Omental fat pad (tissue), 4 donors: Measurements from ENCODE around the gene MARS1. TPM values are rescaled to one million over a fixed set of nuclear protein-coding genes. Genes with fewer than 3 reads are reported as not detected.

Experiments used
- ATAC-seq: fragments of 150-250 bp; one replicate; pipeline ENCODE4 v1.9.1; 2016; ENCODE audit warnings: mild to moderate bottlenecking, moderate library complexity; ENCODE audit not compliant: low FRiP score
- DNase-seq: peaks from one replicate; pipeline ENCODE4 v3.0.0-alpha.2; 2019; ENCODE audit warnings: low spot score
- CTCF ChIP-seq, 3 donors: fragments of 450-650 bp; IDR thresholded peaks; one replicate each; pipeline ENCODE4 v1.5.1; 2016 to 2017; ENCODE audit warnings: antibody characterized with exemption in 3 of 3, mild to moderate bottlenecking in 3 of 3, moderate library complexity in 2 of 3
- total RNA-seq, 4 donors: library from RNA; depleted of rRNA; stranded (reverse); fragments of >200 nt; gene quantifications; one replicate each; pipeline ENCODE4 v1.1.0, GENCODE V29; 2016

Gene MARS1
- total RNA-seq, 4 donors from 2014 or later = 53.5 to 108 (median 58.4) TPM

- ATAC-seq = no peak
- no peak for DNase-seq
- no peak for TF ChIP-seq CTCF (IDR thresholded peaks at IDR 0.05)
Observed at GRCh38 chr12:57535764-57536596, 48.1 kb downstream of the MARS1 start.

- DNase-seq = no peak
- no peak for ATAC-seq
- no peak for TF ChIP-seq CTCF (IDR thresholded peaks at IDR 0.05)
Observed at GRCh38 chr12:57536597-57536942, 48.7 kb downstream of the MARS1 start.

- TF ChIP-seq CTCF (IDR thresholded peaks at IDR 0.05) = no peak
- no peak for DNase-seq
- no peak for ATAC-seq
Observed at GRCh38 chr12:57539134-57539768, 51.4 kb downstream of the MARS1 start.

- DNase-seq (no peak), ATAC-seq (no peak)
- TF ChIP-seq CTCF (IDR thresholded peaks at IDR 0.05) = no peak
Observed at GRCh38 chr12:57541001-57541400, 53.1 kb downstream of the MARS1 start.

- TF ChIP-seq CTCF (IDR thresholded peaks at IDR 0.05) = no peak
- no peak for DNase-seq
- no peak for ATAC-seq
Observed at GRCh38 chr12:57541717-57542116, 53.8 kb downstream of the MARS1 start.

GRCh38 chr12:57543581-57543980, 55.7 kb downstream of the MARS1 start:
- no peak for ATAC-seq
- TF ChIP-seq CTCF (IDR thresholded peaks at IDR 0.05) = no peak
- DNase-seq = no peak
